Ramos (cell line): ENCODE data around the gene KDSR.

Experiments used
- in situ Hi-C: fragments of 300-500 bp; cut with MboI; formaldehyde crosslinking; loops from one replicate; pipeline ENCODE4 v1.14.3; 2022; ENCODE audit warnings: low sequenced_read_pairs; ENCODE audit not compliant: unreplicated experiment

The KDSR gene

GRCh38 chr18:63367053-63367953 lies at the start of gene KDSR:
KDSR (minus strand) TSS chr18:63367206; CDS start chr18:63367118, 88 bp downstream.
- in situ Hi-C loops = no loop called here

- in situ Hi-C loops = no loop called here
Measured at GRCh38 chr18:63412953-63413352, 45.9 kb upstream of the KDSR start.

GRCh38 chr18:63410792-63411191 lies 43.8 kb upstream of the KDSR start:
- in situ Hi-C loops = no loop called here

- in situ Hi-C loops = no loop called here
Measured at GRCh38 chr18:63409301-63409700, 42.3 kb upstream of the KDSR start.

GRCh38 chr18:63407734-63408133 lies 40.7 kb upstream of the KDSR start:
- in situ Hi-C loops = no loop called here

- in situ Hi-C loops = no loop called here
Measured at GRCh38 chr18:63405986-63406385, 39.0 kb upstream of the KDSR start.

- in situ Hi-C loops = no loop called here
Measured at GRCh38 chr18:63402246-63403162, 35.5 kb upstream of the KDSR start.

- in situ Hi-C loops = no loop called here
Measured at GRCh38 chr18:63399300-63399699, 32.3 kb upstream of the KDSR start.

- in situ Hi-C loops = no loop called here
Measured at GRCh38 chr18:63397349-63397748, 30.3 kb upstream of the KDSR start.

GRCh38 chr18:63395503-63395902 lies 28.5 kb upstream of the KDSR start:
- in situ Hi-C loops = no loop called here

GRCh38 chr18:63394954-63395353 lies 27.9 kb upstream of the KDSR start:
- in situ Hi-C loops = no loop called here

GRCh38 chr18:63387861-63388260 lies 20.9 kb upstream of the KDSR start:
- in situ Hi-C loops = no loop called here

GRCh38 chr18:63382843-63383242 lies 15.8 kb upstream of the KDSR start:
- in situ Hi-C loops = no loop called here

GRCh38 chr18:63379639-63379962 lies 12.6 kb upstream of the KDSR start:
- in situ Hi-C loops = no loop called here

GRCh38 chr18:63378919-63379638 lies 12.1 kb upstream of the KDSR start:
- in situ Hi-C loops = no loop called here

- in situ Hi-C loops = no loop called here
Measured at GRCh38 chr18:63377275-63377980, 10.4 kb upstream of the KDSR start.

GRCh38 chr18:63376538-63376937 lies 9.5 kb upstream of the KDSR start:
- in situ Hi-C loops = no loop called here

GRCh38 chr18:63374540-63374939 lies 7.5 kb upstream of the KDSR start:
- in situ Hi-C loops = no loop called here

GRCh38 chr18:63373161-63373560 lies 6.2 kb upstream of the KDSR start:
- in situ Hi-C loops = no loop called here

- in situ Hi-C loops = no loop called here
Measured at GRCh38 chr18:63368611-63369010, 1.6 kb upstream of the KDSR start.
